ENCODE measurements around the gene ACP6.

ACP6 gene

DNA sequence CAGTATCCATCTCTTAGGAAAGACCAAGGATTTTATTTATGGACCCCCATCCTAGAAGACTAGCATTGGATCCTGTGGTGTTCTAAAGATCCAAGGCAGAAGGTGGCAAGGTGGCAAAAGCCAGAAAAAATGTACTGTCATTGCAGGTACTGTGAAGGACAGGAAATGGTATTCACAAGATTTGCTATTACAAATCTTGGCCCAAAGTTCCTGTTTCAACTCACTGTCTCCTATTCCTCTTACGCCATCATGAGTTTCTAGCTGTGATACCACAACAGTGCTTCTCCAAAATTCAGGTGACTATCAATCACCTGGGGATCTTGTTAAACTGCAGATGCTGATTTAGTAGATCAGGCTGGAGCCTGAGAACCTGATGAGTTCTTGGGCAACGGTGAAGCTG is 21.4 kb downstream of the ACP6 start:
- DNase-seq, result no peak

DNA sequence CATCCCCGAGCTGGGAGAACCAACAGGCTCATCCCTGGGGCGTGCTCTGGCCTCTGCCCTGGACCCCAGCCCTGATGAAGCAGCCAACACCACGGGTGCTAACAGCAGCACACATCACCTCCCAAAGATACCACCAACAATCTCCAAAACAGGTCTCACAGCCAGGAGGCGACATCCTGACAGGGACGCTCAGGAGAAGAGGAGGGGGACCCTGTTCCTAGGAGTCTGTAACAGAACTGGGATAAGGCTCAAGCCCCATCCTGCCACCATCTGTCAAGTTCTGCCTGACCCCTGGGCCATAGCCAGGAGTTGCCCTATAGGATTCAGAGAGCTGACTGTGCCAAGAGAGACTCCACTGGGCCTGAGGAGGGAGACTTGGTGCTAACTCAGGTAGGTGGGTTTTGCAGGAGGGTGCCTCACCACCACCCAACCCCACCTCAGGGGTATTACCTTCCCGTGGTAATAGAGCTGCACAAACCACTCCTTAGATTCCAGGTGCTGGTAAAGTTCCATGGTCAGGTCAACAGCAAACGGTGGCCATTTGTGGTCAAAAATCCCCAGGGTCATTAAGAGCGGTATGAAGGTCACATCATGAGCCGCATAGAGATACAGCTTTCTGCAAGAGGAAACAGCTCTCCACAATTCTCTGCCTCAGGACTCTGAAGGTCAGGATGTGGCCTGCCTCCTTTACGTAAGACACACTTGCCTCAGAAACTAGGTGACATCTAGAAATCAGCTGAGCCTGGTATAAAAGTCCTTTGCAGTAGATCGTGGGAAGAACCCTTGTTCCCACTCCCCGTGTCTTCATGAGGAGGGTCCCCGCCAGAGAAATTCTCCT is 22.3 kb downstream of the ACP6 start:
- DNase-seq, result no peak

DNA sequence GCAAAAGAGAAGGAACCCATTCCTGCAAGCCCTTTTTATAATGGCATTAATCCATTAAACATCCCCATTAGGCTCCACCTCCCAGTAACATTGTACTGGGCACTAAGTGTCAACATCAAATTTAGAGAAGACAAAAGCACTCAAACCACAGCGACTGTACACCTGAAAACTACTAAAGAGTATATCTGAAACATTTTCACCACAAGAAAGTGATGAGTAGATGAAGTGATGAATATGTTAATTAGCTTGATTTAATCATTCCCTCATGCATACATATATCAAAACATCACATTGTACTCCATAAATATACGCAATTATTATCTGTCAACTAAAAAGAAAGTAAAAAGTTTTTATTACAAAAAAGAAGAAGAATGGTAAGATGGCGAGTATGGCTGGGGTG is 26.4 kb downstream of the ACP6 start:
- no peak for DNase-seq

DNA sequence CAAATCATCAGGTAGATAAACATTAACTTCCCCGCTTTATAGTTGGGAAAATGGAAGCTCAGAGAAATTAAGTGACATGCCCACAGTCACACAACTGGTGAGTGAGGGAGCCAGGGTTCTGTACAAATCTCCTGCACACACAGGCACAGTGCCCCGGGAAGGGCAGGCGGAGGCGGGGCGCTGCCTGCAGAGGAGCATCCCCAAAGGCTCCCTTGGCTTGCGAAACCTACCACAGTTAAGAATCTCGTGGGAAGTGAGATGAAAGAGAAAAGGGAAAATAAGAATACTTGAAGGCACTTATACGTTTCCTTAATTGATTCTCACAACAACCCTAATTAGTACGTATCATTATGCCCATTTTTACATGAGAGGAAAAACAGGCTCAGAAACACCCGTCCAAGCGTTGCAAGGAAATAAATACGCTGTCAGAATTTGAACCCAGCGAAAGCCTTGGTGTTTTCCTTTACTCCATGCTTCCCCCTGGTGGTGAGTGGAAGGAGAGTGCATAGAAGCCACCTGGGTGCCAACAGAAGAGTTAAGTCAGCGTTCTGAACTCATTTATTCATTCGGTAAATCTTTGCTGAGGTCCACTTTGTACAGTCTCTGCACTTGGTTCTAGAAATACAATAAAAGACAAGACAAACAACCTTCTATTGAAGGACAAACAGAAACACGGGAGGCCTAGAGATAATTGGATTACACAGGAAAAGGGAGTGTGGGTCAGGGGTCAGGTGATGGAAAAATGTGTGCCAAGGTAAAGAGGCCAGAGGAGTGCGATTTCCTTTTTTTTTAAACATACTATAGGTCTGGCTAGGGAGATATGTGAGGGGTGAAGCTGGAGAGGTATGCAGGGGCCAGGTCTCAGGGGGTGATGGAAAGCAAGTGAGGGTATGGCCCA is 28.4 kb downstream of the ACP6 start:
- DNase-seq, result no peak

DNA sequence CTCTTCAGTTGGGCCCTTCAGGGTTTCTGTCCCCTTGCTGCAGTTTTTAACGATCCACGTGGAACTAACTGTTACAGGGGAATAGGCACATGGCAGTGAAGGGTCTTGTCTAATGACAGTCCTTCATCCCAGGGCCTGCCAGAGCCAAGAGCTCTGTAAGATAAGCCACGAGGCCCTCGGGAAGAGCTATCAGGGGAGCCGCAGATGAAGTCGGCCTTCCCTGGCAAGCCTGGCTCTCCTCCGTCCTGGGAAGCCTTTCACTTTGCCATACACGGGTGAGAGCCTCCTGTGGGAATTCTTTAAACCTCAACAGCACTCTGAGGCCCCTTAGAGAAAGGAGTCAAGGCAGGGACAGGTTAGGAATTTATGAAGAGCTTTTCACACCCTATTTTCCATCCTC is 29.0 kb downstream of the ACP6 start:
- no peak for DNase-seq

DNA sequence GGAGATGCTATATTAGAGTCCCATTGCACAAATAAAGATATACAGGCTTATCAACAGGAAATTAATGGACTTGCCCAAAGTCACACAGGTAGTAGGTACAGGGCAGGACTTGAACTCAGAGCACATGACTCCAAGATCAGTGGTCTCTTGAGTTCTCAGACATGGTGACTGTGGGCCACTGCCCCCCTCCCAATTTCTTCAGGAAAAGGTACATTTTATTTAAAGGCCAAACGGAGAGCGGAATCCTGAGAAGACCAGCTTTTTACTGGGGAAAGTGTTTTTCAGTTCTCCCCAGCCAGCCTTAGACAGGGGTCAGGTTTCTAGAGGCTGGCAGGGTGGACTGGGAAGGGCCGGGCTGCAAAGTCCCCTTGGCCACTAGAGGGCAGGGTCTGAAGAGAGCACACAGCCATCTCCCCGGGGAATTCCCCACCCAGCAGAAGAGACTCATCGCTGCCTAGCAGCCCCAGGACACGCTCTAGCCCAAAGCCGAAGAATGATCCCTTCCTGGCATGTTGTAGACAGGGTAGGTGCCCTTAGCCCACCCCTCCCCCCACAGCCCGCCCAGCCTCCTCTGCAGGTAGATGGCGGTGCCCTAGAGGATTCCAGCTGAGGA is 29.7 kb downstream of the ACP6 start:
- DNase-seq, result peak; percentile 83

DNA sequence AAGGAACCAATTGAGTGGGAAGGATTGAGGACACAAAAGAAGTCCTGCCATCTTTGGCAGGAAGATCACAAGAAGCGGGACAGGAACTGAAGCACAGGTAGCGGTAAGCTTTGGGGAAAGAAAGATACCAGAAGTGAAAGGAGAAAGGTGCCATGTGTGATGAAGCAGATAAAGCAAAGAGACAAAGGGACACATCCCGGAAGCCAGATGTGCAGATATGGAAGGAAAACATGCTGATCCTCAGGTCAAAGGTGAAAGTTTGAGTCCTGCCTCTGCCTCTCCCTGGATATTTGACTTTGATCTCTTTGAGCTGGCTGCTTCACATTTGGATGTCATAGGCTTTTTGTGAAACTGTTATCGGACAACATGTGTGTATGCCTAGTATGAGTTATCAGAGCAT is 34.0 kb downstream of the ACP6 start:
- DNase-seq, result no peak

DNA sequence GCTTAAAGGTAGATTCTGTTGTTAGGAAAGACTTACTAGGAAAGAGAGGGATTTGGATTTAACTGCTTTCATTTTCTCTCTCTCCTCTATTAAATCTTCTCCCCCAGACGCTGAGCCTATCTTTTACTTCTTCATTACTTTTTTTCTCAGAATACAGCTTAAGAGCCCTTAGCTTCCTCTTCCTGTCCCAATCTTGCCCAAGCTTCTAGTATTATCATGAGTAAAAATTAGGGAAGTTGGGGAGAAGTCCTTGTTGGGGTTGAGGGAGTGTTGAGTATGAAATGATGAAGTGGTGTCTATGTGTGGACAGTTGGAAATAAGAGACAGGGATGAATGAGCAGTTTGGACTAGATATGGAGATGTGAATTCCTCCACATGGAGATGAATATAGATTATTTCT is 35.0 kb downstream of the ACP6 start:
- DNase-seq, result no peak

DNA sequence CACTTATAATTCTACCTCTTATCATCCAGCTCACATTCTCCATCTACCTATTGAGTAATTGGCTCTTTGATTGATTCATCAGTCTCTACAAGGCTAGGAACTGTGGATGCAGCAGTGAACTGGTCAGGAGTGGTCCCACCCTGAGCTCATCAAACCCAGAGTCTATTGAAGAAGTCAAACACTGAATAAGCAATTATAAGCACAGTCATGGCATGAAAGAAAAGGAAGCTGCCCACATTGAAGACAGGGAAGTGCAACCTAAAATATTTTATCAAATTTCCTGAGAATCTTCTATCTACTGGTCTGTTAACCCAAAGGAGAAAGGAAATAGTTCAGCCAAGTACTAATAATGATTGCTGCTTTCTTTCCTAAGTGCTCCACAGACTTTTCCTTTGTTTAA is 35.7 kb downstream of the ACP6 start:
- DNase-seq, result no peak

DNA sequence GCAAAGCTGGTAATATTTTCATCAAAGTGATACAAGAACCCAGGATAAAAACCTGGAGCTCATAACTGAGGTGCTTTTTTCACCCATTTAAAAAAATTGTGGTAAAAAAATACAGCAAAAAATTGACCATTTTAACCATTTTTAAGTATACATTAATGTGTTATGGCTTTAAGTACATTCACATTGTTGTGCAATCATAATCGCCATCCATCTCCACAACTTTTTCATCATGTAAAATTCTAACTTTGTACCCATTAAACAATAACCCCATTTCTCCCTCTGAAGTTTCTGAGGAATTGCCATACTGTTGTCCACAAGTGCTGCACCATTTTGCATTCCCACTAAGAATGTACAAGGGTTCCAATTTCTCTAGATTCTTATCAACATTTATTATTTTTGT is 36.6 kb downstream of the ACP6 start:
- DNase-seq, result no peak

DNA sequence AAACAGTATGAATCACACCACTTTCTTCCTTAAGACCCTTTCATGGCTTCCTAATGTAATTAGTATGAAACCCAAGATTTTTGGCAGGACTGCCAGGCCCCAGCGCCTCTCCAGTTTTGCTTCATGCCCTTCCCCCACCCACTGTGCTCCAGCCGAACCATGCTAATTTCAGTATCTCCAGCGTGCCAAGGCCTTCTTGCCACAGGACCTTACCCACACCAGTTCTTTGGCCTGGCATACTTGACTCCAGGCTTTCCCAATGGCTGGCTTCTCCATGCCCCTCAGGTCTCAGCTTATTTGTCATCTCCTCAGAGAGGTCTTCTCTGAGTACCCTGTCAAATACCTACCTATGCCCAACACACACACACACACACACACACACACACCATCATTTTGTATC is 38.5 kb downstream of the ACP6 start:
- no peak for DNase-seq

DNA sequence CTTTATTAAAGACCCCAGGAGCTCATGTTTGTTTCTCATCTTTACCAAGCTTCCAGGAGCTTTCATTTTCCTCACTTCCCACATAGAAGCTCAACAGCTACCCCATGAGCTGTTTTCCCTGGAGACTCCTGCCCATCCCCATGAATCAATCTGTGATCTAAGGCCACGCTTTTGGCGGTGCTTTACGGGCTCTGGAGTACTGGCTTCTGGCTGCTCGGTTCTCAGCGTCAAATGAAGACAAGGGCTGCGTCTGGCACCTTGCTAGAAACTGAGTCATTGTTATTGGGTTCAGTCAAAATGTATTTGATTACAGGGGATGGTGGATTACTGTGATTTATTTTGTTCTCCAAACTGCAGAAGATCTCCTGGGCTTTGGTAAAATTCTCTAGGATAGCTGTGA is 39.9 kb downstream of the ACP6 start:
- DNase-seq, result no peak

DNA sequence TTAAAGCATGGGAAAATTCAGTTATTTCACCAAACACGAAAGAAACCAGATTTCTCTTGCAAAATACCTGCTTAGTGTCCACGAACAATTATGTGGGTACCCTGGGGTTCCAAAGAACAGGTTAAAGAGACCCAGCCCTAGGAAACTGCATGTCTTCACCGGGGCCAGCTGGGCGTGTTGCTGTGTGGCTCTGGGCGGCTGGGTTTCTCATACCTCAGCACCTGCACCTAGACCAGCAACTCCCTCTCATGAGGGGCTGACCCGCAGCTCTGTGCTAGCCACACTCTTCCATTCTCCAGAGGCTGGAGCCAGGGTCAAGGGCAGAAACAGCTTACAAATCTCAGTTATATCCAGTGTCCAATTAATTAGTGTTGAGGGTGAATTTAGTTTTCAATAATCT is 40.3 kb downstream of the ACP6 start:
- no peak for DNase-seq

DNA sequence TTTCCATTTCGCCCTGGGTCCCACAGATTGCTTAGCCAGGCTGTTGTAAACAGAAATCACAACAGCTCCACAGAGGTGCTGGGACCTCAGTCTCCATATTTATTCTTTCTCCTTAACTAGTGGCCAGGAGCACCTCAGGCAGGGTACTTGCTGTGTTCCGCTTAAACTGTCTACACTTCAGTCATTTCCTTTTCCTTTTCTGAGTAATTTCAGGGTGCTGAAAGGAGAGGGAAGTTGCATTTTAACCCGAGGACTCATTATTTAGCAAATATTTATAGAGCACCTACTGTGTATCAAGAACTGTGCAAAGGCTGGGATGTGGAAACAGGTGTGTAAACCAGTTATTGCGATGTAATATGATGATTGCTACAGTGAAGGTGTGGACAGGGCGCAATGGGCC is 41.9 kb downstream of the ACP6 start:
- DNase-seq, result no peak

DNA sequence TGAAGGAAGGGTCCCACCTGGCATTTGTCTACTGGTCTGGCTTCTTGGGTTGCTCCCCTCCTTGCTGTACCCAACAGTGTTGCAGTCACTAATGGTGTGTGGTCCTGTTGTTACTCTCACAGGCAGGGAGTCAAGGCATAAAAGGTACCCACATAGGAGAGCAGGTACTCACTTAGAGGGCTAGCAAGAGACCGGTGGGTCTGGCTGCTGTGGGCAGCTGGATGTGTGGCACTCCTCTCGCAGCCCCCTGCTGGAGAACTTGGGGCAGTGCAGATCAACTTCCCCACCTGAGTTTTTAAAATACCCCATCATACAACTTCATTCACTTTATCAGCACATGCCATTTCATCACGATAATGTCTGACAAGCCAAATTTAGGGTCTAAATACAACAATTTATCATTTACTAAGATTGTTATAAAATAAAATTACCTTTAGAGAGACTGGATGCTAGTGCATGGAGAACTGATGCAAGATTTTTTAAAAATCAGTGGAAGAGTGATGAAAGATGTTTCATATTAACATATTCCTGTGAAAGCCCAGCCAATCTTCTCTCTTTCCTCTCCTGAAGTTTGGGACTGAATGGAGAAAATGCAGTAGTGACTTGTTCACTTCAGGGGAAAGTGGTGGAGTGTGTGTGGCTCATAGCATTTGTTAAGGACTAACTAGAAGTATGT is 42.8 kb downstream of the ACP6 start:
- no peak for DNase-seq

DNA sequence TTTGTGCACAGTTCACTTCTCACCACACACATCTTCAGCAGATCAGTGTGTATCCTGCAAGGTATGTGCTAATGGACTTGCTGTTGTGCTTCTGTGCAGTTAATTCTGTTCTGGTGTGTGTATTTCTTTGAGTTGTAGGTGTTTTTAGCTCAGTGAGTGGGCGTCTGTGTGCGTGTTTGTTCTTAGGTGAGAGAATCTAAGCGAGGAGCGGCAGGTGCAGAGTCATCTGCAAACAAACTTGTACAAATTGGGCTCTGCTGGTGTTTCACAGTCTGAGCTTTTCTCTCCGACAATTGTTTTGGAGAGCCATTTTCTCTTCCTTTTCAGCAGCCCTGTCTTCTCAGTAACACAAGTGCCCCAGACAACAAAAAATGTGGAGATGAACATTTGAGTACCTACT is 43.6 kb downstream of the ACP6 start:
- no peak for DNase-seq

DNA sequence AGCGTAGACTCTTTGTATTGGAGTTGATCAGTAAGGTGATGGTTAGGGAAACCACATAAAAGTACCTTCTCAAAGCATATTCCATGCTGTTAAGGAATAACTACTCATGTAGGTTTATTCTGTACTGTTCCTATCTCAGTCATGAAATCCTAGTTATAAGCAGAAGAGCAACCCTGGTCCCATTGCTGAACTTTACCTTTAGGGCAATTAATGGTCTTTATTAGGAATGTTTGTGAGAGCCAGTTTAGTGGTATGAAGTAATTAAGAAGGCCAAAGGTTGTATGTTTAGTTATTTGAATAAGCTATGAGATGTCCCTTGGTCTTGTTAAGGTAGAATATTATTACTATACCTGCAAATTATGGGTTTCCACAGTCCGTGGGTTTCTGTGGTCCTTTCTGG is 44.0 kb downstream of the ACP6 start:
- DNase-seq, result no peak

DNA sequence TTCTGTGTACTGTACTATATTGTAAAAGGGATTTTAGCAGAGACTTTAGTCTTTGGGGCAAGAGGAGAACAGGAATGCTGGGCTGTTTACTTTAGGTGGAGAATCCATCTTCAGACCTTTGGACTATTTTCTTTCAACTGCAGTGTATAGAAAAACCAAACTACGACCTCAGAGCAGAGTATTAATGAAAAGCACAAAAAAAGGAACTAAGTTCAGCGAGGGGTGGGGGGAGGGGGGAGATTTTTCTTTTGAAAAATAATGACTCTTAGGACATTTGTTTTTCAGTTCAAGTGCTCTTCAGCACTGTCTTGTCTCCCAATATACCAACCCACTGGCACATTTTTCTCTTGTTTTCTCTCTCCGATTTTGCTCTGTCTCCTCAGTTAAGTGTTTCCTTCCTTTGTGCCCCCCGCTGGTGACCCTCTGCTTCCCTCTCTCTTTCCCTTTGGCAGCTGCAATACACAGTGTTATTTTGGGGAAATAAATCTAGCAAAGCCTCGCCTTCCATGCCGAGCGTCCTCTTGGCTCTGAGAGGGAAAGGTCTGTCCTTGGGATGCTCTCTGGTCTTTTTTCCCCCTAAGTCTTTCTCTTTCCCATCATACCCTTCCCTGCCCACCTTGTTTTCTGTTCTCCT is 44.8 kb downstream of the ACP6 start:
- DNase-seq, result no peak

DNA sequence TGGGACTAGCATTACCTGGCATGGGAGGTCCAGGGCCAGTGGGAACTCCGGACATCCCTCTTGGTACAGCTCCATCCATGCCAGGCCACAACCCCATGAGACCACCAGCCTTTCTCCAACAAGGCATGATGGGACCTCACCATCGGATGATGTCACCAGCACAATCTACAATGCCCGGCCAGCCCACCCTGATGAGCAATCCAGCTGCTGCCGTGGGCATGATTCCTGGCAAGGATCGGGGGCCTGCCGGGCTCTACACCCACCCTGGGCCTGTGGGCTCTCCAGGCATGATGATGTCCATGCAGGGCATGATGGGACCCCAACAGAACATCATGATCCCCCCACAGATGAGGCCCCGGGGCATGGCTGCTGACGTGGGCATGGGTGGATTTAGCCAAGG is 45.8 kb downstream of the ACP6 start:
- DNase-seq, result no peak

DNA sequence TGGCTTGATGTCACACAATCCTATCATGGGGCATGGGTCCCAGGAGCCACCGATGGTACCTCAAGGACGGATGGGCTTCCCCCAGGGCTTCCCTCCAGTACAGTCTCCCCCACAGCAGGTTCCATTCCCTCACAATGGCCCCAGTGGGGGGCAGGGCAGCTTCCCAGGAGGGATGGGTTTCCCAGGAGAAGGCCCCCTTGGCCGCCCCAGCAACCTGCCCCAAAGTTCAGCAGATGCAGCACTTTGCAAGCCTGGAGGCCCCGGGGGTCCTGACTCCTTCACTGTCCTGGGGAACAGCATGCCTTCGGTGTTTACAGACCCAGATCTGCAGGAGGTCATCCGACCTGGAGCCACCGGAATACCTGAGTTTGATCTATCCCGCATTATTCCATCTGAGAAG is 46.3 kb downstream of the ACP6 start:
- DNase-seq, result no peak

DNA sequence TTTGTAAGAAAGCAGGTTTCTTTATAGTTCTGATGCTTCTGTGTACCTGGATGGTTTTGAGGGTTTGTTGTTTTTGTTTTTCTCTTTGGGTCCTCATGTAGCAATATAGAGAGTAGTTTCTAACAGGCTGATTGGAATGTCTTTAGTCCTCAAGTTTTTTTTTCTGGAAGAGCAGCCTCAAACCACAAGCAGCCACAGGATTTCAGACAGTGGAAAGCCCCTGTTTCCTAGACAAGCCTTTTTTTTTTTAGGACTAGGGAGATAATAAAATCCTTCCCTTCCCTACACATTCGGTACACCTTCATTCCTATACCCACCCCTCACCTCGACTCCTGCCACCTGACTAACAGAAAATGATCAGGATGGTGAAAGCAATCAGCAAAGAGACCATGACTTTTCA is 47.6 kb downstream of the ACP6 start:
- DNase-seq, result no peak

DNA sequence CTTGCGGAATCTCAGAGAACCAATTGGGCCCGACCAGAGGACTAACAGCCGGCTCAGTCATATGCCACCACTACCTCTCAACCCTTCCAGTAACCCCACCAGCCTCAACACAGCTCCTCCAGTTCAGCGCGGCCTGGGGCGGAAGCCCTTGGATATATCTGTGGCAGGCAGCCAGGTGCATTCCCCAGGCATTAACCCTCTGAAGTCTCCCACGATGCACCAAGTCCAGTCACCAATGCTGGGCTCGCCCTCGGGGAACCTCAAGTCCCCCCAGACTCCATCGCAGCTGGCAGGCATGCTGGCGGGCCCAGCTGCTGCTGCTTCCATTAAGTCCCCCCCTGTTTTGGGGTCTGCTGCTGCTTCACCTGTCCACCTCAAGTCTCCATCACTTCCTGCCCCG is 49.8 kb downstream of the ACP6 start:
- DNase-seq, result no peak

DNA sequence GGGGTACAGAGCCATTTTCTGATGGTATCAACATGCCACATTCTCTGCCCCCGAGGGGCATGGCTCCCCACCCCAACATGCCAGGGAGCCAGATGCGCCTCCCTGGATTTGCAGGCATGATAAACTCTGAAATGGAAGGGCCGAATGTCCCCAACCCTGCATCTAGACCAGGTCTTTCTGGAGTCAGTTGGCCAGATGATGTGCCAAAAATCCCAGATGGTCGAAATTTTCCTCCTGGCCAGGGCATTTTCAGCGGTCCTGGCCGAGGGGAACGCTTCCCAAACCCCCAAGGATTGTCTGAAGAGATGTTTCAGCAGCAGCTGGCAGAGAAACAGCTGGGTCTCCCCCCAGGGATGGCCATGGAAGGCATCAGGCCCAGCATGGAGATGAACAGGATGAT is 50.6 kb downstream of the ACP6 start:
- no peak for DNase-seq
